Retina (tissue), 1 donor: Measurements from ENCODE around the gene TMEM218.

ENCODE experiments used
- DNase-seq: peaks from one replicate; pipeline ENCODE4 v3.0.0-alpha.2; 2016

Gene TMEM218

GRCh38 chr11:125088576-125089455, 22.6 kb downstream of the TMEM218 start:
- DNase-seq: no peak

GRCh38 chr11:125088123-125088522, 23.3 kb downstream of the TMEM218 start:
- no peak for DNase-seq

- no peak for DNase-seq
These were observed 24.7 kb downstream of the TMEM218 start for GRCh38 chr11:125086633-125087296.

GRCh38 chr11:125085301-125086081, 25.9 kb downstream of the TMEM218 start:
- DNase-seq: no peak

- DNase-seq: no peak
These were observed 26.6 kb downstream of the TMEM218 start for GRCh38 chr11:125084761-125085231.

- no peak for DNase-seq
These were observed 27.4 kb downstream of the TMEM218 start for GRCh38 chr11:125084057-125084416.

- DNase-seq: no peak
These were observed 27.9 kb downstream of the TMEM218 start for GRCh38 chr11:125083312-125084056.

- no peak for DNase-seq
These were observed 28.7 kb downstream of the TMEM218 start for GRCh38 chr11:125082611-125083311.

- DNase-seq: no peak
These were observed 29.4 kb downstream of the TMEM218 start for GRCh38 chr11:125082040-125082439.

GRCh38 chr11:125081098-125081798, 30.2 kb downstream of the TMEM218 start:
- no peak for DNase-seq

GRCh38 chr11:125080531-125080911, 30.9 kb downstream of the TMEM218 start:
- DNase-seq: no peak

GRCh38 chr11:125079878-125080530, 31.4 kb downstream of the TMEM218 start:
- DNase-seq: no peak

GRCh38 chr11:125079151-125079877, 32.1 kb downstream of the TMEM218 start:
- no peak for DNase-seq

- DNase-seq: no peak
These were observed 32.8 kb downstream of the TMEM218 start for GRCh38 chr11:125078516-125079140.

- no peak for DNase-seq
These were observed 33.4 kb downstream of the TMEM218 start for GRCh38 chr11:125078016-125078415.

- no peak for DNase-seq
These were observed 35.0 kb downstream of the TMEM218 start for GRCh38 chr11:125076378-125076945.

GRCh38 chr11:125075900-125076317, 35.5 kb downstream of the TMEM218 start:
- no peak for DNase-seq

GRCh38 chr11:125075242-125075625, 36.2 kb downstream of the TMEM218 start:
- DNase-seq: no peak
